Activated T-cell treated with anti-CD3 and anti-CD28 coated beads, Interleukin-2, amount 50 U/mL, for 72 hours (primary cell): ENCODE data around the gene EPB41L3. TPM values are rescaled to one million over a fixed set of nuclear protein-coding genes. Genes with fewer than 3 reads are reported as not detected.
"Not testable (repeated sequence)": the region's sequence is repeated elsewhere in the genome, so short reads cannot be mapped to it uniquely, and the experiment has no call there.

Source experiments
- ATAC-seq, 2 donors: fragments of 150-1000 bp; cut with Tn5 transposase; replicated peaks in 1 of 2; 2 replicates each; pipeline ENCODE4 v1.10.0; 2021; ENCODE audit warnings: moderate library complexity in 2 of 2, mild to moderate bottlenecking in 1 of 2
- DNase-seq, 2 donors: peaks; one replicate each; pipeline ENCODE4 v3.0.0; 2021 to 2022; ENCODE audit warnings: mixed read lengths in 1 of 2
- H3K27ac Mint-ChIP-seq: one replicate; pipeline ENCODE4 v1.8.0; 2022; ENCODE audit warnings: mild to moderate bottlenecking, moderate library complexity, mixed read lengths
- H3K27me3 Mint-ChIP-seq: one replicate; pipeline ENCODE4 v1.8.0; 2022; ENCODE audit warnings: low read depth, mixed read lengths
- H3K36me3 Mint-ChIP-seq, 2 donors: one replicate each; pipeline ENCODE4 v1.8.0; 2022; ENCODE audit warnings: mixed read lengths in 2 of 2, mild to moderate bottlenecking in 1 of 2; ENCODE audit not compliant: insufficient read depth in 2 of 2
- H3K4me1 Mint-ChIP-seq: one replicate; pipeline ENCODE4 v1.8.0; 2022; ENCODE audit warnings: low read depth, mixed read lengths
- H3K4me3 Mint-ChIP-seq, 2 donors: one replicate each; pipeline ENCODE4 v1.8.0; 2022; ENCODE audit warnings: mild to moderate bottlenecking in 2 of 2, mixed read lengths in 2 of 2, moderate library complexity in 2 of 2
- H3K9me3 Mint-ChIP-seq, 2 donors: one replicate each; pipeline ENCODE4 v1.8.0; 2022; ENCODE audit warnings: mixed read lengths in 2 of 2
- total RNA-seq, 2 donors: library from RNA; stranded (reverse); gene quantifications; one replicate each; pipeline ENCODE4 v1.2.3, GENCODE V29; 2022

EPB41L3 gene
- total RNA-seq, result 1 to 10 TPM; 3.4 to 4.9 TPM

DNA sequence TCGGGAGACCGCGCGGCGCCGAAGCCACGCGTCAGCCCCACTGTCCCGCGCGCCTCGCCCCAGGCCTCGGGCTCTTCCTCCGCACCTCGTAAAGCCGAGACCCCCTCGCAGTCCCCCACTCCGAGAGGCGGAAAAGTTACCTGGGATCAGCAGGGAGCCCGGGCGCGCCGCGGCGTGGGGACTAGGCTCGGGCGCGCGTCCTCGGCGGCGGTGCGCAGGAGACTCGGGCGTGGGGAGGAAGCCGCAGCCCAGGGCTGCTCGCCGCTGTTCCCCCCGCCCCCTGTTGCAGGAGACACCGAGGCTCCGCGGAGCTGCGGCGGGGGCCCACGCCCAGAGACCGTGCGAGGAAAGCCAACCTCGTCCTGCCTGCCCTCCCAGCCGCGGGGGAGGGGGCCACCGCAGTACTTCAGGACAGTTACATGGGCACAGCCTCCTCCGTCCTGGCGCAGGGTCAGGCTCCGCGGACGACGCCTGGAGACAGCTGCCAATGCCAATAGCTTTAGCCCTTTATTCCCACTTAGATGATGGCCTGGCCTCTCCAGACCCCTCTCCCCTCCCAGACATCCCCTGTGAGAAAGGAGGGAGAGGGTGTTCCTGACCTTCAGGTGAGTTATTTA lies at the start of gene EPB41L3:
Gene EPB41L3 (minus strand): TSS at position 225 of the 617 bp plus-strand sequence. CDS start 54,814 bp downstream, outside the sequence.
- DNase-seq, result peak in 1 of 2 donors; percentile 6
- peak within 1 kb of the TSS; percentile 54 to 67 for H3K4me3 Mint-ChIP-seq
- ATAC-seq, result peak; percentile 54 to 69
- no peaks in the 10 kb centered on the region for H3K9me3 Mint-ChIP-seq
- no peak within 1 kb of the TSS for H3K27ac Mint-ChIP-seq
- peaks cover 55% of the 10 kb centered on the region for H3K27me3 Mint-ChIP-seq
- no peaks in the 10 kb centered on the region for H3K36me3 Mint-ChIP-seq
- H3K4me1 Mint-ChIP-seq, result no peaks in the 10 kb centered on the region

DNA sequence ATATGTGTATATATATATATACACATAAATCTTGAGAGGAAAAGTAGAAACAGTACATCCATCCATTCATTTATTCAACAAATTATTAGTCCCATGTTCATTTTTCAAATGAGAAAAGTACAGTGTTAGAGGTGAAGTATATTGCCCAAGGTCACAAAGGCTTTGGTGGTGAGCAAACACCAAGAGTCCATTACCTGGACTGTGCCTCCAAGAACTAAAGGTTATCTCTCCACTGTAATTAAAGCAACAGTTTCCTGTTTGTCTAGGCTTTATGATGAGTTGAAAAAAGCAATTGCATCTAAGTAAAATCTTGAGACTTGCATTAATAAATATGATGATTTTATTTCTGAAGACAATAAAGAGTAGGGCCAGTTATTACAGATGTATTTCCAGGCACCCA lies 44.7 kb upstream of the EPB41L3 start:
- H3K4me3 Mint-ChIP-seq, result no peak overlapping the region
- no peak for ATAC-seq
- no peaks in the 10 kb centered on the region for H3K4me1 Mint-ChIP-seq
- DNase-seq, result no peak
- peaks cover 15% of the 10 kb centered on the region for H3K27me3 Mint-ChIP-seq
- H3K36me3 Mint-ChIP-seq, result no peaks in the 10 kb centered on the region
- H3K9me3 Mint-ChIP-seq, result peaks cover 0 to 3% of the 10 kb centered on the region in 2 donors
- no peak overlapping the region for H3K27ac Mint-ChIP-seq

DNA sequence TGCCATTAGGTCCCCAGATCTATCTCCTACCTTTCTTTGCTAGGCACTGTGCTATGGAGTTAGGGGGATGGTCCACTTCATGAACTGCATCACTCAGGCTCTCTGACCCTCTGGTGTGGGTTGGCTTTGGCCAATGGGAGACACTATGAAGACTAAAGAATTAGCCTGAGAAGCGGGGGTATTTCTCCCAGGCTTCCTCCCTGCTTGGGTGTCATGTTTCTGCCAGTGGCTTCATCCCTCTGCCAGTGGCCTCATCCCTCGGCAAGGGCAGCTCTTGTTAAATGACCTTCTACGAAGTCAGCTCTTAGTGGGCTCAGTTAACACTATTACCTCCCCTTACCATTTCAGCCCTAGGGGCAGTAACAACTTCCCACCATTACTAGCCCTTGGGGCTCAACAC lies 41.9 kb upstream of the EPB41L3 start:
- DNase-seq (no peak), ATAC-seq (no peak)
- Mint-ChIP-seq H3K9me3 (no peaks in the 10 kb centered on the region), H3K4me1 (no peaks in the 10 kb centered on the region), H3K36me3 (no peaks in the 10 kb centered on the region), H3K4me3 (no peak overlapping the region), H3K27ac (no peak overlapping the region), H3K27me3 (peaks cover 22% of the 10 kb centered on the region)

DNA sequence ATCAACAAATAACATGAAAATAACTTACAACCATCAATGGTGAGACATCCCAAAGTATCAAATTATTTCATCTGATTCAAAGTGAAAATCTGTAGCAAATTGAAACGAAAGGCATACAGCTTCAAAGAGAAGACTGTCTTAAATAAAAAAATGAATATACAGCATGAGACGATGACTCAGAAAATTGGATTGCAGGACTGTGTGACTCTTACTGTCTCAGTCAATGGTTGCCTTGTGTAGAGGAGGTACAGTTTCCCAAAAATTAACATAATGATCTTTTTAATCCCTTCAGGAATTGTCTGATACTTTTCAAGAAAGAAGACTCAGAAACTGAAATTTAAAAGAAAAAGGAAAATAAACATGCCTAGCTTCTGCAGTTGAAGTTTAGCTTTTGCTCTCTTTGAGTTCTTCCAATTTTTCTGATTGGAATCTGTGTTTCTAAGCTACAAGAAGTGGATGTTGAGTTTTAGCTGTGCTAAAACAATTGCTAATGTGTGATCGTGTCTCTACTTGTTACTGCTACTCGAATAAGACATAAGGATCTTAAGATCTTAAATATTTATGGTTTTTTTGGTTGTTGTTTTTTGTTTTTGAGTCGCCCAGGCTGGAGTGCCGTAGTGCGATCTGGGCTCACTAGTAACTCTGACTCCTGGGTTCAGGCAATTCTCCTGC lies 41.1 kb upstream of the EPB41L3 start:
- Mint-ChIP-seq H3K9me3 (no peaks in the 10 kb centered on the region), H3K4me1 (no peaks in the 10 kb centered on the region), H3K27ac (no peak overlapping the region), H3K27me3 (peaks cover 22% of the 10 kb centered on the region), H3K36me3 (no peaks in the 10 kb centered on the region), H3K4me3 (no peak overlapping the region)
- DNase-seq, result no peak
- ATAC-seq, result no peak

DNA sequence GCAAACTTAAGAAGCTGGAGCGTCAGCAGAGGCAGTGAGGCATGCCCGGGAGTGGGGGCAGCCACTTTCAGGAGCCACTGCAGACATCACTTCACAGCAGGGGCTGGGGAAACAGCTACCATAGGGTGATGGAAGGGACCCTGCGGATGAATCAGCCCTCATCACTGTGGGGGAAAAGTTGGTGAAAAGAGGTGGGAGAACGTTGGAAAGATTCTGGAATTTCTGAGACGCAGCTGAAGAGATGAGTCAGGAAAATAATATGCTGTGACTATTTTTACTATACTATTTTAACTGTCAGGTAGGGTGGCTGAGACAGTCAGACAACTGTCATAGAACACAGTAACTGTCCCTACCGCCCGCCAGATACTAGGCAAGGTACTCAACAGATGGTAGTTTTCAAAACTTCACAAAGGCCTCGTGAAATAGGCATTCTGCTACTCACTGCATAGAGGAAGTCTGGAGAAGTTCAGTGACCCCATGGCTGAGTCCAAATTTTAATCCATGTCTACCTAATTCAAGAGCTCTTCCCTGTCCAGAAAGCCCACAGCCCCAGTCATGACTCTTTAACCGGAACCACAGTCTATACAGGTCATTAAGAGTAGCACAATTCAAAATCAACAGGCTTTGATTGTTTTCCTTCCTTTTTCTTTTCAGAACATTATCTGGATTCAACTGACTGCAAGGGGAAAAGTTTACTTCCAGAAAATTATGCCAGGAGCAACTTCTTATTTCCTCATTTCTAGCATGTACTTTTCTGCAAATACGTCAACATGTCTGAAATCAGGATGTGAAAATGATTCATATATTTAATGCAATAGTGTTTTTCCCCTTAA lies 39.3 kb upstream of the EPB41L3 start:
- H3K4me1 Mint-ChIP-seq, result no peaks in the 10 kb centered on the region
- H3K4me3 Mint-ChIP-seq, result no peak overlapping the region
- ATAC-seq, result no peak
- H3K36me3 Mint-ChIP-seq, result no peaks in the 10 kb centered on the region
- H3K27me3 Mint-ChIP-seq, result peaks cover 22% of the 10 kb centered on the region
- DNase-seq, result no peak
- H3K27ac Mint-ChIP-seq, result no peak overlapping the region
- H3K9me3 Mint-ChIP-seq, result no peaks in the 10 kb centered on the region

DNA sequence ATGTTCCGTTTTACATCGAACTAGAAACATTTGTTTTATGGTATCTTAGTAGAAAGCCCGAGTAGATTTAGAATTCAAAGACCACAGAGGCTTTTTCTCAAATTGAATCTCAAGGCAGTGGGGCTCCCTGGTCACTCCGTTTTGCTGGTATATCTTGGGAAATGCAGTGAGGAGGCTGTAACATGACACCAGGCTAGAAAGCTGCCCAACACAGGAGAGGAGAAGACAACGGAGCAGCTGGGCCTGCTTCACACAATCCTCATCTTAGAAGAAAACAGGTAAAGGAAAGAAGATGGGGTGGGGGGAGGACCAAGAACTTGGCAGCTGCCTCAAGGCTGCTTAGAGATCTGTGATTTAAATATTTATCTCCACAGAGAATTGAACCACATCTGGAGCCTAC lies 38.3 kb upstream of the EPB41L3 start:
- Mint-ChIP-seq H3K36me3 (no peaks in the 10 kb centered on the region), H3K27me3 (peaks cover 22% of the 10 kb centered on the region), H3K4me1 (no peaks in the 10 kb centered on the region), H3K4me3 (no peak overlapping the region), H3K9me3 (no peaks in the 10 kb centered on the region), H3K27ac (no peak overlapping the region)
- no peak for ATAC-seq
- DNase-seq, result no peak

DNA sequence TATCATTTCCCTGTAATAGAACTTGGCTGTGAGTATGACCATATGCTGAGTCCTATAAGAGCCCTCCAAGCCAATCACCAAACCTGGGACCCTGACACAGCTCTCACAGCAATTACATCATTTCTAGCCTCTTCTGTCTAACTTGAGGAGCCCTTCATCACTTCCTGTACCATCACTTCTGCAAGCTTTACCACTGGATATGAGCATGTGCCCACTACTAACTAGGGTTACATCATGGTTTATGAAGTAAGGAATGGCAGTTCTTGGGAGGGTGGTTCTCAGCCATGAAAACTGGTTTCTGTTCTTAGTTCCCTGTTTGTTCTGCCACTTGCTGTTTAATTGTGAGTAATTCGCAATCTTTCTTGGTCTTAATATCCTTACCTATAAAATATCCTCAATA lies 31.0 kb upstream of the EPB41L3 start:
- DNase-seq (no peak), ATAC-seq (no peak)
- H3K4me3 Mint-ChIP-seq, result no peak overlapping the region
- no peaks in the 10 kb centered on the region for H3K36me3 Mint-ChIP-seq
- H3K9me3 Mint-ChIP-seq, result no peaks in the 10 kb centered on the region
- H3K27me3 Mint-ChIP-seq, result no peaks in the 10 kb centered on the region
- H3K4me1 Mint-ChIP-seq, result no peaks in the 10 kb centered on the region
- no peak overlapping the region for H3K27ac Mint-ChIP-seq

DNA sequence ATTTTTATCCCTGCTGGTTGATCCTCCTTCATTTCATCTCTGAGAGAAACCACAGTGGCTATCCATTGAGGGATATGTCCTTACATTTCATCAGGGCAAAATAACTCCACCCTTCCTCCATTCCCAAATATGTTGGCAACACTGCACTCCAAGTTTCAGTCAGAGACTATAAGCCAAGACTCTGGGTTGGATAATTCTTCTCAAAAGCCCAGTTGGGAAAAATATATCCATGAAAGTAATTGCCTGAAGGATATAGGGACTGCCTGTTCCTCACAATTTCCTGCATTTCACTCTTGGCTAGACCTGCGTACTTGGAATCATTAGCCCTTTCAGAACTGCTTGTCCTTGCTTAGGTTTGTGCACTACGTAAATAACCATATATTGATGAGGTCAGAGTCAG lies 27.9 kb upstream of the EPB41L3 start:
- Mint-ChIP-seq H3K4me1 (no peaks in the 10 kb centered on the region), H3K36me3 (no peaks in the 10 kb centered on the region), H3K27ac (no peak overlapping the region), H3K4me3 (no peak overlapping the region), H3K27me3 (no peaks in the 10 kb centered on the region), H3K9me3 (peaks cover 0 to 1% of the 10 kb centered on the region in 2 donors)
- no peak for DNase-seq
- ATAC-seq, result no peak

DNA sequence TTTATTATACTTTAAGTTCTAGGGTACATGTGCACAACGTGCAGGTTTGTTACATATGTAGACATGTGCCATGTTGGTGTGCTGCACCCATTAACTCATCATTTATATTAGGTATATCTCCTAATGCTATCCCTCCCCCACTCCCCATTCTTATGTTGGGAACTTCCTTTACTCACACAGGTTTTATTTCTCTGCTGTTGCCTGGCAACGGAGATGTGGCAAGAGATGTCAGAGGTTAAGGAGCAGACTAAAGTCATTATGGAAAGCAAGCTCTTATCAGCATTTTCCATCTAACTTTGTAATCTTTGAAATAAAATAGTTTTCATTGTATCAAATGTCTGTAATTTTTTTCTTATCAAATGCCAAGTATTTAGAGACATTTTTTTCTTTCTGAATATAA lies 26.8 kb upstream of the EPB41L3 start:
- not testable (repeated sequence) for H3K27me3 Mint-ChIP-seq, ATAC-seq, H3K4me3 Mint-ChIP-seq, H3K9me3 Mint-ChIP-seq, H3K36me3 Mint-ChIP-seq, H3K4me1 Mint-ChIP-seq, H3K27ac Mint-ChIP-seq, DNase-seq

DNA sequence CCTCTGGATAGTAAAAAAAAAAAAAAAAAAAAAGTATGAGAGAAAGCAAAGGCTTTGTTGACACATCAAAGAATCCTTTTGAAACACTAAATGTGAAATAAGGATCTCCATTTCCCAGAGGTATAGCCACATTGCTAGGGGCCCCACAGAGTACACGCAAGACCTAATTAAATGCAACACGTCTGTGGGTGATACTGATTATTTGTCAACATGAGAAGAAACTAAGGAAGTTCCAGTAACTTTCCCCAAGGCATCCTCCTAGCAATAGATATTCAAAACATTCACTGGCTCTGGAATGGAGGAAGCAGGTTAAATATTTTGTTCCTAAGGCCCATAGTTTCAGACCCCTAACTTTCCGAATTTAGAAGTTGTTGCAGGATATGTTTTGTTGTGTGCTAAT lies 24.6 kb upstream of the EPB41L3 start:
- H3K27ac Mint-ChIP-seq, result no peak overlapping the region
- H3K4me1 Mint-ChIP-seq, result no peaks in the 10 kb centered on the region
- no peaks in the 10 kb centered on the region for H3K27me3 Mint-ChIP-seq
- H3K4me3 Mint-ChIP-seq, result no peak overlapping the region
- DNase-seq (no peak), ATAC-seq (no peak)
- peaks cover 1 to 3% of the 10 kb centered on the region in 2 donors for H3K9me3 Mint-ChIP-seq
- H3K36me3 Mint-ChIP-seq, result no peaks in the 10 kb centered on the region

DNA sequence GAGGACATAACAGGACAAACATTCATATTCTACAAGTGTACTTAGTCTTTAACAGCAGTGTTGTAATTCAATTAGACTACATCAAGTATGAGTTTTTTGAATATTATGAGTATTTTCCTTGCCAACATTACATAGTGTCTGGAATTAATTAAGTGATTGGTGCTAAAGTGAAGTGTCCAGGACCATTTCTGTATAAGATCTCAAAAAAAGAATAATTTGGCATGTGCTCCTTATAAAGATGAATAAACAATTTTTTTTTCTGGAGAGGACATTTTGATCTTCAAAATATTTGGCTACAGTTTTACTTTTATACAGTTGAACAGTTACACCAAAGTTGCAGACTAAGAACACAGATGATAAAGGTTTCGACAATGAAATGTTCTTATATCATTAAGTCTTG lies 15.1 kb upstream of the EPB41L3 start:
- Mint-ChIP-seq H3K4me1 (no peaks in the 10 kb centered on the region), H3K27me3 (no peaks in the 10 kb centered on the region), H3K9me3 (no peaks in the 10 kb centered on the region), H3K36me3 (no peaks in the 10 kb centered on the region), H3K4me3 (no peak overlapping the region), H3K27ac (no peak overlapping the region)
- DNase-seq, result no peak
- ATAC-seq, result no peak

DNA sequence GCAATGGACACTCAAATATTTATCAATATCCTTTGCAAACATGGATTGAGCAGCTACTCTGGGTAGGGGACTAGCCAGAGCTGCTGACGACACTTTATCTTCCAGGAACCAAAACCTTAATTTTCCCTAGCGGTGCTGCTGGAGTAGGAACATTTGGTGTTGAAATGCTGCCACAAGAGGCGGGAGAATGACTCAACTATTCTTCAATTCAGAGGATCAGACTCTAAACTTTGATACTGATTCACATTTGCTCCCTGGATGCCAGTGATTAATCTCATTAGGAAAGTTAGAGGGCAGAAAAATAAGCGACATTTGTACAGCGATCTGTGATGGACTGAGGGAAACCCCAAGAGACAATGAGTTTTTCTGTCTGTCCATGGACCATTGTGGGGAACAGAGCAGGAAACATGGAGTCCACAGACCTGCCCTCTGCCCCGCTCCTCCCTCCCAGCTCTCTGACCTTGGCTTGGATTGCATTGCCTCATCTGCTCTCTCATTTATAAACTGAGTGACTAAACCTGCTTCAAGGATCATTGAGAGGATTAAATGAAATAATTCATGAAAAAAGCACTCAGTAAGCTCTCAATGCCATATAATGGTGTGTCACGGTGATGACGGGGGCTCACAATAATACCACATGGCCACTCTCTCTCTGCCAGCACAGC lies 12.6 kb upstream of the EPB41L3 start:
- no peaks in the 10 kb centered on the region for H3K4me1 Mint-ChIP-seq
- no peaks in the 10 kb centered on the region for H3K9me3 Mint-ChIP-seq
- H3K27me3 Mint-ChIP-seq, result no peaks in the 10 kb centered on the region
- DNase-seq, result no peak
- H3K36me3 Mint-ChIP-seq, result no peaks in the 10 kb centered on the region
- no peak overlapping the region for H3K4me3 Mint-ChIP-seq
- no peak overlapping the region for H3K27ac Mint-ChIP-seq
- ATAC-seq, result no peak

DNA sequence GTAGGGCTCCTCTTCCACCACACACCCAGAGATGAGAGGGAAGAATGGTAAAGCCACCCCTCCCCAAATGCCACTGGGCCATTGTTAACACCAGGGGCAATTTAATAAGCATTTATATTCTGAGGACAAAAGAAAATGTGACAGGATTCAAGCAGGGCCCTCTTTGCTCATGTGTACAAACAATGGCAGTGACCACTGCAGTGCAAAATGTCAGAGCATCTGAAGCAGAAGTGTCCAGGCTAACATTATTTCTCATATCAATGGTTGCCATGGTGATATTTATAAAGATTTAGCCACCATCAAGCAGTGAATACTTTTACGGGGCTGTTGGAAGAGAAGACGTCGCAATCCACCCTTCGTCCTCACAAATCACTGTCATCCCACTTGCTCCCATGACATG lies 10.8 kb upstream of the EPB41L3 start:
- ATAC-seq, result no peak
- Mint-ChIP-seq H3K4me3 (no peak overlapping the region), H3K27ac (no peak overlapping the region), H3K27me3 (no peaks in the 10 kb centered on the region), H3K4me1 (no peaks in the 10 kb centered on the region), H3K36me3 (no peaks in the 10 kb centered on the region), H3K9me3 (no peaks in the 10 kb centered on the region)
- no peak for DNase-seq
